ENCODE data around the gene TADA3.

The TADA3 gene, protein sequence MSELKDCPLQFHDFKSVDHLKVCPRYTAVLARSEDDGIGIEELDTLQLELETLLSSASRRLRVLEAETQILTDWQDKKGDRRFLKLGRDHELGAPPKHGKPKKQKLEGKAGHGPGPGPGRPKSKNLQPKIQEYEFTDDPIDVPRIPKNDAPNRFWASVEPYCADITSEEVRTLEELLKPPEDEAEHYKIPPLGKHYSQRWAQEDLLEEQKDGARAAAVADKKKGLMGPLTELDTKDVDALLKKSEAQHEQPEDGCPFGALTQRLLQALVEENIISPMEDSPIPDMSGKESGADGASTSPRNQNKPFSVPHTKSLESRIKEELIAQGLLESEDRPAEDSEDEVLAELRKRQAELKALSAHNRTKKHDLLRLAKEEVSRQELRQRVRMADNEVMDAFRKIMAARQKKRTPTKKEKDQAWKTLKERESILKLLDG

DNA sequence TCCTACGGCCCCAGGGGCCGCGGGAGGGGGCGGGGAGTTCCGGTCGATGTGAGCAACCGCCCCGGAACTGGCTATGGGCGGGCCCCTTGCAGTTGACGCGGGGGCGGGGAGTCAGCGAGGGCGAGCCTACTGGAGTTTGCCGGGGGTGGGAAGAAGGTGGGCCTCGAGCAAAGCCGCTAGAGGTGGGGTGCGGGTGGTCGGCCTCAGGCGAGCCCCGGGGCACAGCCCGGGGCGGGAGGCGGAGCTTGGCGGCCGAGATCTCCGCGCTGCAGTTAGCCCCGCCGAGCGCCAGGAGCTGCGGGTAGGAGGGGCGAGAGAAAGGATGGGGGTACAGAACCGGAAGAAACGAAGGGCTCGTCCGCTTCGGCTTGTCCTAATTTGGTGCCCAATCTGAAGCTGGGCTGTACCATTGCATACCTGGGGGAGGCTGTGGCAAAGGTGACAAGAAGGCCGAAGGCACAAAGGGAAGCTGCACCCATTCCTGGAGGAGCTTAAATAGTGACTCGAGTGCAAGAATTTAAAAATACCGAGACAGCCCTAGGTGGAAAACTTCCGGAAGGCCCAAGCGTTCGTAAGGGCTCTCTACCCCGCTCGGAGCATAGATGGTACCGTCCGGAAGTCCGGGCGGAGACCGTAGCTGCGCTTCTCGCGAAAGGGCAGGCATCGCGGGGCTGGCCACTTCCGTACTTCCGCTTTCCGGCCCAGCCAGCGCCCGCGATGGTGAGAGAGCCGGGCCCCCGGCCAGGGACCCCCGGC lies at the start of gene TADA3, which contains the start of gene ARPC4:
TSS of gene TADA3 (minus strand) at position 69 of the 756 bp plus-strand sequence. CDS start 1,007 bp downstream, outside the sequence.
TSS of gene ARPC4 (plus strand) at position 678 of the 756 bp plus-strand sequence. CDS start at position 718, 40 bp downstream.
- DNase-seq (ENCODE audit: low spot score), result peak; percentile 90

DNA sequence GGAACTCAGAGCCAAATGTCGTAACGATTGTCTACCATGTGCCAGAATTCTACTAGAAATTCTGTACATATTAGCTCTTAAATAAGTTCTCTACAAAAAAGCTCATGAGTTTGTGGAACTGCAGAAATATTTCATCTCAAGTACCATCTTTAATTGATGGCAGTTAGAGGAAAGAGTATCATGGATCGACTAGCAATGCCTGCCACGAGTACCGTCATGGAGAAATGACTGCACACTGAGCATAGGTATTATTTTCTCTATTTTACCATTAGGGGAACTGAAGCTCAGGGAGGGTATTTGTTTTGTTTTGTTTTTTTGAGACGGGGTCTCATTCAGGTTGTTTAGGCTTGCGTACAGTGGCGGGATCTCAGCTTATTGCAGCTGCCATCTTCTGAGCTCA lies 48.7 kb upstream of the TADA3 start:
- DNase-seq (ENCODE audit: low spot score), result no peak

DNA sequence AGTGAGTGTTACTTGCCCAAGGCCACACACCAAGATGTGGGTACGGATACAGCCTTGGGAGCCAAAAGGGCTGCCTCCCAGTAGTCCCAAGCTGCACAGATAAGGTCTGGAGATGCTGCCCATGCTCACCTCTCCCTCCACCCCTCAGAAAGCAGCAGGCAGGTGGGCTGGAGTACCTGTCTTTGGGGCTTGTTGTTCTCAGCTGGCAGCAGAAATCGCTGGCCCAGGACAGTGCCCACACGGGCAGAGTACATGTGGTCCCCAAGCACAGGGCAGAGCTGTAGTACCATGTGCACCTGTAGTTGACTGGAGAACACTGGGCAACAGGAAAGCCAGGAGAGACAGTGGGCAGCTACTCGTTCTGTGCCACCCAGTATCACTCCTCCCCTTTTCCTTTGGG lies 46.6 kb upstream of the TADA3 start:
- no peak for DNase-seq (ENCODE audit: low spot score)

GRCh38 chr3:9837701-9838582 lies 45.7 kb upstream of the TADA3 start:
- no peak for DNase-seq (ENCODE audit: low spot score)

DNA sequence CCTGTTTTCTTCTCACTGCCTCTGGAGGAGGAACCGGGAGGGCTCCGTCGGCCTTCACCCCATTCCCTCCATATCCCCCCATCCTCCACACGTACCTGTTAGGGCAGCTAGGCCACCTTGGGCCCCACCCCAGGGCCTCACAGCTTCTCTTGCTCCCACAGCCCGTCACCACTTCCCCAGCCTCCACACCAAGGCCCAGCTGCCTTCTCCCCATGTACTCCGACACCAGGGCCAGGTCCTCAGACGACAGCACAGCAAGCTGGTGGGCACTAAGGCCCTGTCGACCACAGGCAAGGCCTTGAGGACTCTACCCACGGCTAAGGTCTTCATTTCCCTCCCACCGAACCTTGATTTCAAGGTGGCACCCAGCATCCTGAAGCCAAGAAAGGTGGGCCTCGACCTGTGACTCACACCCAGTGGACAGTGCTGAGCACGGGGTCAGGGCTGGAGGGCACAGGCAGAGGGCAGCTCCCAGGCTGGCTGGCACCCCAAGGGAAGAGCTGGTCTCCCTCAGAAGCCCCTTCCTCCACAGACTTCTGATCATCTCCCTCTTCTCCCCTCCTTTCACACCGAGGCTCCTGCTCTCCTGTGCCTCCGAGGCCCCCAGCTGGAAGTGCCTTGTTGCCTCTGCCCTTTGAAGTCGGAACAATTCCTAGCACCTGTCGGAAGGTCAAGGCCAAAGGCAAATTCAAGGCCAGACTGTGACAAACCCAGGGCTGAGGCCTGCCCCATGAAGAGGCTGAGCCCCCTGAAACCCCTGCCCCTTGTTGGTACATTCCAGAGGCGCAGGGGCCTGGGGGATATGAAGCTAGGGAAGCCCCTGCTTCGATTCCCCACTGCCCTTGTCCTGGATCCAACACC lies 42.5 kb upstream of the TADA3 start:
- no peak for DNase-seq (ENCODE audit: low spot score)

DNA sequence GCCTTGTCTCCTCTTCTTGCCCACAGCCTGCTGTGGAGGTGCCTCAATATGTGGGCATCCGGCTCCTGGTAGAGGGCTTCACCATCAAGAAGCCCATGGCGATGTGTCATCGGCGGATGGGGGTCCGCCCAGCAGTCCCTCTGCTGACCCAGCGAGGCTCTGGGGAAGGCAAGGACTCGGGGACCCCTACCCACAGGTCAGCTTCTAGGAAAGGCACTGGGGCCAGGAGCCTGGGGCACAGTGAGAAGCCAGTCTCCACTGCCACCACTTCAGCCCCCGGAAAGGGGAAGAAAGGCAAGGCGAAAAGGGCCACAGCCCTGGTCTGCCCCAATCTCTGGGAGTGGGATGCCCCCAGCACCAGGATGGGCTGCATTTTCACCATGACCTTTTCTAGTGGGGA lies 40.8 kb upstream of the TADA3 start:
- DNase-seq (ENCODE audit: low spot score), result no peak

DNA sequence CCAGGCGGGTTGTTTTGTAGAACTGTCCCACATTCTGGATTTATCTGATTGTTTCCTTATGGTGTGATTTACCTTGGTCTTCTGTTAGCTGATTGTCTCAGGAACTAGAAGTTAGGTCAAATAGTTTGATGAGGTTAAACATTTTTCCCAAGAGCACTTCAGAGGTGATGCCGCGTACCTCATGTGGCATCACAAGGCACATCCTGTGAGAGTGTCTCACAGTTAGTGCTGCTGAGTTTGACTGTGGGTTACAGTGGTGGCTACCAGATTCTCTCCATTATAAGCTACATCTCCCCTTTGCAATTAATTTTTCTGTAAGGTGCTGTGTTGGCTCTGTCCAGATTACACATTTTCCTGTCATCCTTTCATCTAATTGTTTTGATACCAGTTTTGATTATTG lies 39.0 kb upstream of the TADA3 start:
- DNase-seq (ENCODE audit: low spot score), result no peak

DNA sequence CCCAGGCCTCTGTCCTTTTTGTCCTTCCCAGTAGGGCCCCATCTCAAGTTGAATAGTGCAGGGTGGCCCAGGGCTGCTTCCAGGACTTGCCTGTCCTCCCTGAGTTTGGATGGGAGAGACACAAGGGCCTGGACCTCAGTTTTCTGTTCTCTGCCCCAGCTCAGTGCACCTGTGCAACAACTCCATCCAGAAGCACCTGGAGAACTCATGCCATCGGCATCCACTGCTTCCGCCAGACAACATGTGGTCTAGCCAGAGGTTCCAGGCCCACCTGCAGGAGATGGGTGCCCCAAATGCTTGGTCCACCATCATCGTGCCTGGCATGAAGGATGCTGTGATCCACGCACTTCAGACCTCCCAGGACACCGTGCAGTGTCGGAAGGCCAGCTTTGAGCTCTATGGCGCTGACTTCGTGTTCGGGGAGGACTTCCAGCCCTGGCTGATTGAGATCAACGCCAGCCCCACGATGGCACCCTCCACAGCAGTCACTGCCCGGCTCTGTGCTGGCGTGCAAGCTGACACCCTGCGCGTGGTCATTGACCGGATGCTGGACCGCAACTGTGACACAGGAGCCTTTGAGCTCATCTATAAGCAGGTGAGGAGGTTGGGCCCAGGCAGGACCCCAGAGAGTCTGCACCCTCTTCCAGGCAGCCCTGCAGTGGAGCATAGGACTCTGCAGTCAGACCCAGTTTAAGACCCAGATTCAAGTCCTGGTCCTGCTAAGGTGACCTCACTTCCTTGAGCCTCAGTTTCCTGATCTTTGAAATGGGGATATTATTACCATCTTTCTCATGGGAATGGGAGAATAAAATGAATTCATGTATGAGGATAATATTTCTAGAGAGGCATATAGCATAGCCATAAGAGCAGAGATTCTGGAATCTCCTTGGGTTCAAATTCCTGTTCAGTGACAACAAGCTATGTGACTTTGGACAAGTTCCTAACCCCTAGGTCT lies 36.8 kb upstream of the TADA3 start:
- no peak for DNase-seq (ENCODE audit: low spot score)

DNA sequence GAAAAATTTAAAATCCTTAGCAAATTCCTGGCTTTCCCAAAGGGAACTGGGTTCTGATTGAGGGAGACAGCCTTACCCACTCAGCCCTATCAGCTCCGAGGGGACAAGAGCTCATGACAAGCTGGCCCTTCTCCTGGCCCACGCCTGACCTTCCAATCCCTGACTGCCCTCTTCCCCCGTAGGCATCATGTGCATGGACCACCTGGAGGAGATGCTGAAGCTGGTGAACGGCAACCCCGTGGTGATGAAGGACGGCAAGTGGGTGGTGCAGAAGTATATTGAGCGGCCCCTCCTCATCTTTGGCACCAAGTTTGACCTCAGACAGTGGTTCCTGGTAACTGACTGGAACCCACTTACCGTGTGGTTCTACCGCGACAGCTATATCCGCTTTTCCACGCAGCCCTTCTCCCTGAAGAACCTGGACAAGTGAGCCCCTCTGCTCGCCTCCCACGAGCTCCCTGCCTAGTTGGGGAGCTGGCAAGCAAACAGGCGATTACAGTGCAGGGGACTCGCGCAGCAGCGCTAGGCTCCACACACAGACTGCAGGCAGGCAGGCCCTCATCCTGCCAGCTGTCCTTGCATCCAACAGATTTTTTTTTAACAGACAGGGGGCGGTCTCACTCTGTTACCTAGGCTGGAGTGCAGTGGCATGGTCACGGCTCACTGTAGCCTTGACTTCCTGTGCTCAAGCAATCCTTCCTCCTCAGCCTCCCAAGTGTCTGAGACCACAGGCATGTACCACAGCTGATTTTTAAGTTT lies 34.7 kb upstream of the TADA3 start:
- no peak for DNase-seq (ENCODE audit: low spot score)

DNA sequence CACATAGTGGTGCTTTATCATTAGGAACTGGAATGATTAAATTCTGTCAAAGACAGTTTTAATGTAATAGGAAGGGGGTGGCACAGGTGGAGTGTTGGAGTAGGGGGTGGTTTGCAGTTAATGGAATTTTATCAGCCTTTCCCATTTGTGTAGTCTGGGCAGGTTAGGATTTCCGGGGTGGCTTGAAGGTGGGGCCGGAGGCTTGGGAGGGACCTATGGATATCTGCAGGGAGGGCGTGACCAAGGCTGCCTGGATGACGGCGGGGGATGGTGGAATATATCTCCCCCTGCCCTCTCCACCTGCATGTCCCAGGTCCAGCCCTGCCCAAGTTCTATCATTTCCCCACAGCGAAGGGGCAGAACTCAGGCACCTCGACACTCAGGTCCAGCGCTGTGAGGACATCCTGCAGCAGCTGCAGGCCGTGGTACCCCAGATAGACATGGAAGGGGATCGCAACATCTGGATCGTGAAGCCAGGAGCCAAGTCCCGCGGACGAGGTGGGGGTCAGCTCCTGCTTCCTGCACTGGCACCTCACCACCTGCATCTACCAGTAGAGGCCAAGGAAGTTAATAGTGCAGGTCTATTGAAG lies 33.3 kb upstream of the TADA3 start:
- DNase-seq (ENCODE audit: low spot score), result no peak

DNA sequence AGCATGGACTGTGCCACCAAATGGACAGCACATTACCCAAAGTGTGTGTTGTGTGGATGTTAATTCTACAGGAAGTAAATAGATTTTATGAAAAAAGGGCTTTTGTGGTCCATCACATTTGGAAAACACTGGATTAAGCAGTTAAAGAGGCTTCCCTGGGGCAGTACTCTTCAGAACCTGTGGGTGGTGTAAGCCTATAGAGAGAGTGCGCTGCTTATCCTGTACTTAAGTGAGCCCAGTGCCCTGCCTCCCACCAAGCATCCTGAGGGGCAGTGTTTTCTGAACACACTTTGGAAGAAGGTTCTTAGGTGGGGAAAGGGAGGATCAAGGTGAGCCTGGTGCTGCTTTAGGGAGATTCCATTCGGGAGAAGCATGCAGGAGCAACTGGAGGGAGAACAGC lies 28.7 kb upstream of the TADA3 start:
- no peak for DNase-seq (ENCODE audit: low spot score)

GRCh38 chr3:9820543-9820942 lies 28.3 kb upstream of the TADA3 start:
- no peak for DNase-seq (ENCODE audit: low spot score)

DNA sequence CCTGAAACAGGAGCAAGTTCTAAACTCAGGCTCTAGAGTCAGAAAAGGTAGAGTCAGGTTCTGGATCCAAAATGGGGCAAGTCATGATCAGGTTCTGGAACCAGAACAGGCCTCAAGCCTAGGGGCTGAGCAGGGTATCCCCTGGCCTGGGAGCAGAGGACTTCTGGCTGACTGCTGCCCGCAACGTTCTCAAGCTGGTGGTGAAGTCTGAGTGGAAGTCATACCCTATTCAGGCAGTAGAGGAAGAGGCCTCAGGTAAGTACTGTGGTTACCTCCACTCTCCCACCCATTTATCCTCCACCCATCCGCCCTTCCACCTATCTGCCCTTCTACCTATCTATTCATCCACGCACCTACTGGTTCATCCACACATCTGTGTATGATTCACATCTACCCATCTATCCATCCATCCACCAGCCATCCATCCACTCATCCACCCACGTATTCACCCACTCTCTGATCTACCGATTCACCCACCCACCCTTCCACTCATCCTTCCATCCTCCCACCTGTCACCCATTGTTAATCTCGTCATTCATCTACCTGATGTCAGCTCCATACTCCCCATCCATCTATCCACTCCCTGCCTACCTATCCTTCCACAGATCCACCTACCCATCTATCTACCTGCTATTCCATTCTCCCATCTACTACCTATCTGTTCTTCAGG lies 26.5 kb upstream of the TADA3 start:
- DNase-seq (ENCODE audit: low spot score), result no peak

DNA sequence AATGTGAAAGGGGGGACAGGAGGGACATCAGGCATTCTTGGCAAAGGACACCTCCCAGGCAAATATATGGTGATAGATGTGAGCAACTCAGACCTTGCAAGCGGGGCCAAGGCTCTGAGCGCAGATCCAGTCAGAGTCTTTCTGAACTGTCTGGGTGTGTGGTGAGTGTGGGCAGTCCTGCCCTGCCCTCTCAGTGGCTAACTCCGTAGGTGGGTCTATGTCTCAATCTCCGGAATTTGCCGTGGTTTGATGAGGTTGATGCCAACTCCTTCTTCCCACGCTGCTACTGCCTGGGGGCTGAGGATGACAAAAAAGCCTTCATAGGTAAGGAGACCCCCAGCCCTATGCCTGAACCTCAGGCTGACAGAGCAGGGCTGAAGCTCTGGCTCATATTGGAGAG lies 25.2 kb upstream of the TADA3 start:
- DNase-seq (ENCODE audit: low spot score), result no peak

DNA sequence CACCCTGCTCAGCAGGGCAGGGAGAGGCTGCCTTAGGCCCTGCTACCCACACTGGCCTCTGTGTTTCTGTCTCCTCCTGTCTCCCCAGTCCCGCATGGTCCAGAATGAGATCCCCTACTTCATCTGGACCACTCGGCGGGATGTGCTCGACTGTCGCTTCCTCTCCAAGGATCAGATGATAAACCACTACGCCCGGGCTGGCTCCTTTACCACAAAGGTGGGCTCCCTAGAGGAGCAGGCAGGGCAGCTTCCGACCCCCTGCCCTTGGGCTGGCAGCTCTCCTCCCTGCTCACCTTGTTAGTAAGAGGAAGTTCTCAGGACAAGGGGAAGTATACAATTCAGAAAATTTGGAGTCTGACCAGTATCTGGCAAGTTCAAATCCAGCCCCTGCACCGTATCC lies 23.7 kb upstream of the TADA3 start:
- DNase-seq (ENCODE audit: low spot score), result no peak

DNA sequence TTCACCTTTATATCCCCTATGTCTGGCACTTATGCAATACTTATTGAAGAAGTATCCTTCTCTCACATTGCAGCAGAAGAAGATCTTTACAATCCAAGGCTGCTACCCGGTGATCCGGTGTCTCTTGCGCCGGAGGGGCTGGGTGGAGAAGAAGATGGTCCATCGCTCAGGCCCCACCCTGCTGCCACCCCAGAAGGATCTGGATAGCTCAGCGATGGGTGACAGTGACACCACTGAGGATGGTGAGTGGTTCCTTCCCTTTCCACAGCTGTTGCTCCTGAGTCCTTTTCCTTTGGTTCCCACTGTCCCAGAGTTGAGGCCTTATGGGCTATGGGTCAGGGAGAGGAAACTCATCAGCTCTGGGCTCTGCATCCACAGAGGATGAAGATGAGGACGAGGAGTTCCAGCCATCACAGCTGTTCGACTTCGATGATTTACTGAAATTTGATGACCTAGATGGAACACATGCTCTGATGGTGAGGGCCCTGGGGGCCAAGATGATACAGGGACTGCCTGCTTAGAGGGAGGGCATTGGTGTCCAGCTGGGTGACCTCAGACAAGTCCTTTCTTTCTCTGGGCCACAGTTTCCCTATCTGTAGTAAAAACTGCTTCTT lies 20.7 kb upstream of the TADA3 start:
- DNase-seq (ENCODE audit: low spot score), result no peak

DNA sequence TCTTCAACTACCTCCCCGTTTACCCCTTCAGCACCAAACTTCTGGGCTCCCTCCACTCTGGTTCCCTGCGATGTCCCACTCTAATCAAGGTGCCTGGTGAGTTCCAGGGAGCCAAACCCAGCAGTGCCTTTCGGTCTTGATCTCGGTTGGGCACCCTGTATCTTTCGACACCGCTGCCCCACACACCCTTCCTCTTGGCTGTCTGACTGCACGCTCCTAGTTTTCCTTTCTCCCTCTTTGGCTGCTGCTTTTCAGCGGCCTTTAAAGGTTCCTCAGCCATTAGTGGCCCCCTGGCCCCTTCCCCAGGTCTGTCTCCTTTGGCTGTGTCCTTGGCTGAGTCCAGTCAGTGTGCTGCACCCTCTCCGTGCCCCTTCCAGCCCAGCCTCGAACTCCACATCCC lies 18.6 kb upstream of the TADA3 start:
- DNase-seq (ENCODE audit: low spot score), result no peak

- DNase-seq (ENCODE audit: low spot score), result no peak
Measured at GRCh38 chr3:9810433-9810770, 18.1 kb upstream of the TADA3 start.

All from CD4-positive, alpha-beta T cell treated with Interleukin-15 for 4 hours (primary cell).